Tibial nerve (tissue), 4 donors: ENCODE measurements around the gene ZCCHC10. TPM values are rescaled to one million over a fixed set of nuclear protein-coding genes. Genes with fewer than 3 reads are reported as not detected.

Experiments used
- DNase-seq, 2 donors: peaks; one replicate each; pipeline ENCODE4 v3.0.0-alpha.2; 2019; ENCODE audit warnings: low spot score in 2 of 2
- H3K27ac ChIP-seq, 4 donors: fragments of 200-600 bp; sonication (generic) in 3 of 4; one replicate each; pipeline ENCODE4 v1.5.1; 2017 to 2019; ENCODE audit warnings: mild to moderate bottlenecking in 1 of 4
- H3K27me3 ChIP-seq, 2 donors: fragments of 200-600 bp; sonication (generic) in 1 of 2; one replicate each; pipeline versions ENCODE4 v1.5.1 to v1.6.0; 2017 to 2019
- H3K36me3 ChIP-seq, 3 donors: fragments of 200-600 bp; sonication (generic); one replicate each; pipeline ENCODE4 v1.5.1; 2018 to 2019
- H3K4me1 ChIP-seq, 4 donors: fragments of 200-600 bp; sonication (generic) in 3 of 4; one replicate each; pipeline ENCODE4 v1.5.1; 2017 to 2019
- H3K4me3 ChIP-seq, 4 donors: fragments of 200-600 bp; sonication (generic) in 3 of 4; one replicate each; pipeline ENCODE4 v1.5.1; 2017 to 2019; ENCODE audit warnings: mild to moderate bottlenecking in 1 of 4, moderate library complexity in 1 of 4
- H3K9me3 ChIP-seq, 4 donors: fragments of 200-600 bp; sonication (generic) in 3 of 4; one replicate each; pipeline ENCODE4 v1.5.1; 2017 to 2019
- EP300 ChIP-seq, 2 donors: sonication (generic); formaldehyde crosslinking; IDR thresholded peaks; one replicate each; pipeline ENCODE4 v1.6.1; 2017; ENCODE audit warnings: antibody characterized with exemption in 2 of 2, mild to moderate bottlenecking in 1 of 2
- POLR2A ChIP-seq, 2 donors: fragments of 450-650 bp; IDR thresholded peaks; one replicate each; pipeline ENCODE4 v1.6.1; 2017; ENCODE audit warnings: antibody characterized with exemption in 2 of 2, mild to moderate bottlenecking in 2 of 2, moderate library complexity in 2 of 2
- WGBS, 2 donors: methylation state at CpG; one replicate each; pipeline ENCODE4 v1.1.5; 2018; 5-methylcytosine and 5-hydroxymethylcytosine counted together
- total RNA-seq, 4 donors: library from RNA; depleted of rRNA; stranded (reverse); fragments of >200 nt; gene quantifications; one replicate each; pipeline ENCODE4 v1.1.0, GENCODE V29; 2016
- TF ChIP-seq, protein P1 (sequence below), 5 experiments: fragments of 200-600 bp in 3 of 5; fragments of 450-650 bp in 2 of 5; sonication (generic) in 3 of 5; IDR thresholded peaks; one replicate each; pipeline ENCODE4 v1.5.1; 2016 to 2019; ENCODE audit warnings: antibody characterized with exemption in 5 of 5, mild to moderate bottlenecking in 3 of 5, moderate library complexity in 2 of 5

ZCCHC10 gene
- total RNA-seq, 4 donors from 2014 or later = 7.4 to 9.0 (median 8.3) TPM

DNA sequence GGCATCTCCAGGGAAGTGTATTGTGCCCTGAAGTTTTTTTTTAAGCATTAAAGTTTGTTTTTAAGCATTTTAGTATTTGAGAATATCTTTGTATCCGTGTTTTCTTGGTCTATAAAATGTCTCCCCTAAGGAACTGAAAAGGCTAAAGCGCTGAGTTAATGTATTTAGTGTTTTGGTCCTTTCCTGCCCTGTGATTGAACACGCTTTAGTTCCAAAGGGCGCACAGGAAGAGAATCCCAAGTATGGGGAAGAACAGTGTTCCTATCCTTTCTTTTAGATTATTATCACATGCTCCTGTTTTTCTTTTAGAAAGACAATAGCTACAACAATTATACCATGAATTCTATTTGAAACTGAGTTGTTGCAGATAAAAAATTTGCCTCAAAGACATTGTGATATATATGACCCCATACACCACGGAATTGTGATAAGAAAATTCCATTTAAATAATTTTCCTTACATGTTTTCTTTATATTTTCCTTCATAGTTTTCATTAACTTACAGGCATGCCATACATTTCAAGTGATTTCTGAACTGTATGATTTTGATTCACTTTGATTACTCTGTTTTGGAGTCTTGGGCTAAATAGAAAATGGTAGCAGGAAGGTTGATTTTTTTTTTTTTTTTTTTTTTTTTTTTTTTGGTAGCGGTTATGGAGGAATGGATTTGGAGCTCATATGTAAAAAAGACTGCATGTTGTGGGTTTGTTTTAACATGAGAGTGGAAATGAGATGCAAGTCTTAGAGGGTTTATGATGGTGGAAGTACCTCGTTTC is 28.5 kb upstream of the ZCCHC10 start:
- Histone ChIP-seq H3K27me3 (no peaks in the 10 kb centered on the region), H3K4me1 (peaks cover 0 to 69% (median 22%) of the 10 kb centered on the region in 4 donors), H3K36me3 (no peaks in the 10 kb centered on the region), H3K4me3 (no peak overlapping the region), H3K27ac (no peak overlapping the region), H3K9me3 (no peaks in the 10 kb centered on the region)
- TF ChIP-seq POLR2A (IDR thresholded peaks at IDR 0.05) = no peak
- no peak for TF ChIP-seq EP300 (IDR thresholded peaks at IDR 0.05)
- TF ChIP-seq, protein P1, sequence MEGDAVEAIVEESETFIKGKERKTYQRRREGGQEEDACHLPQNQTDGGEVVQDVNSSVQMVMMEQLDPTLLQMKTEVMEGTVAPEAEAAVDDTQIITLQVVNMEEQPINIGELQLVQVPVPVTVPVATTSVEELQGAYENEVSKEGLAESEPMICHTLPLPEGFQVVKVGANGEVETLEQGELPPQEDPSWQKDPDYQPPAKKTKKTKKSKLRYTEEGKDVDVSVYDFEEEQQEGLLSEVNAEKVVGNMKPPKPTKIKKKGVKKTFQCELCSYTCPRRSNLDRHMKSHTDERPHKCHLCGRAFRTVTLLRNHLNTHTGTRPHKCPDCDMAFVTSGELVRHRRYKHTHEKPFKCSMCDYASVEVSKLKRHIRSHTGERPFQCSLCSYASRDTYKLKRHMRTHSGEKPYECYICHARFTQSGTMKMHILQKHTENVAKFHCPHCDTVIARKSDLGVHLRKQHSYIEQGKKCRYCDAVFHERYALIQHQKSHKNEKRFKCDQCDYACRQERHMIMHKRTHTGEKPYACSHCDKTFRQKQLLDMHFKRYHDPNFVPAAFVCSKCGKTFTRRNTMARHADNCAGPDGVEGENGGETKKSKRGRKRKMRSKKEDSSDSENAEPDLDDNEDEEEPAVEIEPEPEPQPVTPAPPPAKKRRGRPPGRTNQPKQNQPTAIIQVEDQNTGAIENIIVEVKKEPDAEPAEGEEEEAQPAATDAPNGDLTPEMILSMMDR (IDR thresholded peaks at IDR 0.05) = no peak
- 92% methylated on average over 7 of the region's 7 CpGs for WGBS, 2 donors
- no peak for DNase-seq

DNA sequence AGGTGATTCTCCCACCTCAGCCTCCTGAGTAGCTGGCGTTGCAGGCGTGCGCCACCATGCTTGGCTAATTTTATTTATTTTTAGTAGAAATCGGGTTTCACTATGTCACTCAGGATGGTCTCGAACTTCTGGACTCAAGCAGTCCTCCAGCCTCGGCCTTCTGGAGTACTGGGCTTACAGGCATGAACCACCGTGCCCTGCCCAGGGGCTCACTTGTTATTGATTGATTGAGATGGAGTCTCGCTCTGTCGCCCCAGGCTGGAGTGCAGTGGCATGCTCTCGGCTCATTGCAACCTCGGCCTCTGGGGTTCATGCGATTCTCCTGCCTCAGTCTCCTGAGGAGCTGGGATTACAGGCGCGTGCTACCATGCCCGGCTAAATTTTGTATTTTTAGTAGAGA is 27.1 kb upstream of the ZCCHC10 start:
- H3K9me3 ChIP-seq = no peaks in the 10 kb centered on the region
- no peak for DNase-seq
- peak overlapping the region in 2 of 4 donors; percentile 94 to 97 for H3K4me3 ChIP-seq
- no peaks in the 10 kb centered on the region for H3K36me3 ChIP-seq
- H3K4me1 ChIP-seq = peaks cover 0 to 65% (median 22%) of the 10 kb centered on the region in 4 donors
- WGBS, 2 donors = 93% methylated on average over 15 of the region's 15 CpGs
- peak overlapping the region in 1 of 4 donors; percentile 98 for H3K27ac ChIP-seq
- no peaks in the 10 kb centered on the region for H3K27me3 ChIP-seq
- no peak for TF ChIP-seq EP300 (IDR thresholded peaks at IDR 0.05)
- TF ChIP-seq POLR2A (IDR thresholded peaks at IDR 0.05) = no peak
- TF ChIP-seq, protein P1 (IDR thresholded peaks at IDR 0.05) = no peak

- TF ChIP-seq EP300 (IDR thresholded peaks at IDR 0.05) (no peak), POLR2A (IDR thresholded peaks at IDR 0.05) (no peak)
- TF ChIP-seq, protein P1 (IDR thresholded peaks at IDR 0.05) = no peak
- H3K4me1 ChIP-seq = peaks cover 0 to 58% (median 22%) of the 10 kb centered on the region in 4 donors
- H3K27me3 ChIP-seq = no peaks in the 10 kb centered on the region
- 1 to 2% methylated on average over 37 of the region's 59 CpGs for WGBS, 2 donors
- DNase-seq = peak in 1 of 2 donors; percentile 33
- no peaks in the 10 kb centered on the region for H3K36me3 ChIP-seq
- H3K9me3 ChIP-seq = no peaks in the 10 kb centered on the region
- peak overlapping the region; percentile 93 to 97 (median 94) for H3K4me3 ChIP-seq
- H3K27ac ChIP-seq = peak overlapping the region; percentile 97 to 98 (median 98)
Observed at GRCh38 chr5:133052317-133053175, 26.2 kb upstream of the ZCCHC10 start.

DNA sequence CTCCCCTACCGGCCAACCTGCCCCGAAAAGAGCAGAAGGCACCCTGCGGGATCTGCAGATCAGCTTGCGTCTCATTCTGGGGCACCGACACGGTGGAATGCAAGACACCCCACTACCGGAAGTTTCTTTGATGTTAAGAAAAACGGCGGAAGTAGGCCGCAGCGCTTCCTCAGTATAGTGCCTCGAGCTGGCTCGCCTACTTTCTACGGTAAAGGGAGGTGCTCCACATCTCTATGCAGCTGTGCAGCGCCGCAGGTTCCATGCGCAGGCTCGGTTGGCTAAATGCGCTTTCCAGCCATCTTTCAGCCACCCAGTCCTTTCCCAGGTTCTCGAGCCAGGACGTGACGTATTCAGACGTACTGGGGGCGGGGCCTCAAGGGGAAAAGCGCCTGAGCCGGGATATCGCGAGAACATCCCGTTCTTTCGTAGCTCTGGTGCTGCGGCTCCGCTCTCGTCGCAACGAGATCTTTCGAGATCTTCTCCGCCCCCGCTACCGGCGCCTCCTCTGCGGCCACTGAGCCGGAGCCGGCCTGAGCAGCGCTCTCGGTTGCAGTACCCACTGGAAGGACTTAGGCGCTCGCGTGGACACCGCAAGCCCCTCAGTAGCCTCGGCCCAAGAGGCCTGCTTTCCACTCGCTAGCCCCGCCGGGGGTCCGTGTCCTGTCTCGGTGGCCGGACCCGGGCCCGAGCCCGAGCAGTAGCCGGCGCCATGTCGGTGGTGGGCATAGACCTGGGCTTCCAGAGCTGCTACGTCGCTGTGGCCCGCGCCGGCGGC is 25.4 kb upstream of the ZCCHC10 start, which contains the start of gene HSPA4:
Gene HSPA4, plus strand, starts transcription at position 472 of the 775 bp plus-strand sequence. Its CDS starts 238 bp downstream, at position 710.
- TF ChIP-seq, protein P1 (IDR thresholded peaks at IDR 0.05) = peak in 1 of 5 experiments; percentile 10
- TF ChIP-seq EP300 (IDR thresholded peaks at IDR 0.05) (peak; percentile 97 to 99), POLR2A (IDR thresholded peaks at IDR 0.05) (peak; percentile 79 to 98)
- WGBS, 2 donors = 0 to 1% methylated on average over 41 to 68 of the region's 68 CpGs
- H3K4me3 ChIP-seq = peak within 1 kb of the TSS; percentile 93 to 97 (median 94)
- no peaks in the 10 kb centered on the region for H3K36me3 ChIP-seq
- H3K9me3 ChIP-seq = no peaks in the 10 kb centered on the region
- peak within 1 kb of the TSS; percentile 97 to 98 (median 98) for H3K27ac ChIP-seq
- DNase-seq = peak; percentile 96 to 99
- H3K27me3 ChIP-seq = no peaks in the 10 kb centered on the region
- peaks cover 0 to 49% (median 22%) of the 10 kb centered on the region in 4 donors for H3K4me1 ChIP-seq
